Neural progenitor cell (in vitro differentiated cells): ENCODE data around the gene OR14K1. TPM values are rescaled to one million over a fixed set of nuclear protein-coding genes. Genes with fewer than 3 reads are reported as not detected.

Experiments
- DNase-seq: peaks from one replicate; pipeline ENCODE4 v3.0.0-alpha.2; 2016; ENCODE audit warnings: low spot score
- H2AFZ ChIP-seq: fragments of 200-600 bp; sonication (generic); replicated peaks from 2 replicates; pipeline ENCODE4 v1.6.1; 2016; ENCODE audit warnings: antibody characterized with exemption
- H3F3A ChIP-seq: fragments of 200-600 bp; sonication (generic); 2 replicates; pipeline ENCODE4 v1.6.1; 2016; ENCODE audit warnings: antibody characterized with exemption, low read depth
- H3K27ac ChIP-seq: fragments of 200-600 bp; sonication (generic); 2 replicates; pipeline ENCODE4 v1.5.1; 2016; ENCODE audit warnings: mild to moderate bottlenecking
- H3K27me3 ChIP-seq: fragments of 200-600 bp; sonication (generic); 2 replicates; pipeline ENCODE4 v1.6.1; 2016; ENCODE audit warnings: mild to moderate bottlenecking, moderate library complexity
- H3K36me3 ChIP-seq: fragments of 200-600 bp; sonication (generic); 2 replicates; pipeline ENCODE4 v1.5.1; 2016
- H3K4me1 ChIP-seq: fragments of 200-600 bp; sonication (generic); 2 replicates; pipeline ENCODE4 v1.6.1; 2016; ENCODE audit warnings: mixed run types
- H3K4me2 ChIP-seq: fragments of 200-600 bp; sonication (generic); 2 replicates; pipeline ENCODE4 v1.6.1; 2016
- H3K4me3 ChIP-seq: fragments of 200-600 bp; sonication (generic); 2 replicates; pipeline ENCODE4 v1.5.1; 2016
- H3K79me2 ChIP-seq: fragments of 200-600 bp; sonication (generic); 2 replicates; pipeline ENCODE4 v1.6.1; 2016; ENCODE audit warnings: low read depth
- H3K9ac ChIP-seq: fragments of 200-600 bp; sonication (generic); 2 replicates; pipeline ENCODE4 v1.6.1; 2016
- H3K9me3 ChIP-seq: fragments of 200-600 bp; sonication (generic); 2 replicates; pipeline ENCODE4 v1.5.1; 2016; ENCODE audit warnings: low read depth
- H4K20me1 ChIP-seq: fragments of 200-600 bp; sonication (generic); 2 replicates; pipeline ENCODE4 v1.6.1; 2016; ENCODE audit warnings: low read depth
- H3K27ac Mint-ChIP-seq: 3 replicates; pipeline ENCODE4 v1.8.0; 2021; ENCODE audit warnings: mixed read lengths
- H3K27me3 Mint-ChIP-seq: 2 replicates; pipeline ENCODE4 v1.8.0; 2022; ENCODE audit warnings: low read depth, mild to moderate bottlenecking, inconsistent platforms, moderate library complexity, mixed read lengths; ENCODE audit not compliant: insufficient read depth
- H3K36me3 Mint-ChIP-seq: 3 replicates; pipeline ENCODE4 v1.8.0; 2021; ENCODE audit warnings: mixed read lengths
- H3K4me1 Mint-ChIP-seq: 3 replicates; pipeline ENCODE4 v1.8.0; 2021; ENCODE audit warnings: mixed read lengths
- H3K4me3 Mint-ChIP-seq: 3 replicates; pipeline ENCODE4 v1.8.0; 2021; ENCODE audit warnings: mild to moderate bottlenecking, moderate library complexity, mixed read lengths
- H3K9me3 Mint-ChIP-seq: 3 replicates; pipeline ENCODE4 v1.8.0; 2020; ENCODE audit warnings: mixed read lengths
- CTCF ChIP-seq: fragments of 200-600 bp; sonication (generic); IDR thresholded peaks from 2 replicates; pipeline ENCODE4 v1.5.1; 2017; ENCODE audit warnings: antibody characterized with exemption, mild to moderate bottlenecking
- EZH2 ChIP-seq: fragments of 200-600 bp; sonication (generic); IDR thresholded peaks from 2 replicates; pipeline ENCODE4 v1.6.1; 2017; ENCODE audit warnings: antibody characterized with exemption, mild to moderate bottlenecking, moderate library complexity
- EZH2phosphoT487 ChIP-seq: fragments of 200-600 bp; sonication (generic); IDR thresholded peaks from 2 replicates; pipeline ENCODE4 v1.6.1; 2017; ENCODE audit warnings: antibody characterized with exemption
- total RNA-seq: library from RNA; depleted of rRNA; stranded (reverse); fragments of >200 nt; gene quantifications from 2 replicates; pipeline ENCODE4 v1.2.3, GENCODE V29; 2015; ENCODE audit warnings: low replicate concordance

Gene OR14K1
- total RNA-seq, 1 donor from 2014 or later = not detected

- Histone ChIP-seq H2AFZ (no peak within 1 kb of the TSS), H4K20me1 (no peaks in the 10 kb centered on the region), H3K79me2 (no peaks in the 10 kb centered on the region), H3K36me3 (no peaks in the 10 kb centered on the region), H3K9ac (no peak within 1 kb of the TSS), H3K9me3 (peaks cover 4% of the 10 kb centered on the region), H3K27me3 (no peaks in the 10 kb centered on the region), H3K4me3 (no peak within 1 kb of the TSS), H3K4me2 (no peak within 1 kb of the TSS), H3K27ac (no peak within 1 kb of the TSS), H3F3A (no peaks in the 10 kb centered on the region), H3K4me1 (no peaks in the 10 kb centered on the region)
- H3K4me3 Mint-ChIP-seq = no peak within 1 kb of the TSS
- no peak for DNase-seq
- no peak for TF ChIP-seq EZH2phosphoT487
- no peak for TF ChIP-seq EZH2
- TF ChIP-seq CTCF = no peak
- H3K27ac Mint-ChIP-seq = no peak within 1 kb of the TSS
- H3K36me3 Mint-ChIP-seq = no peaks in the 10 kb centered on the region
- no peaks in the 10 kb centered on the region for H3K4me1 Mint-ChIP-seq
- H3K9me3 Mint-ChIP-seq = no peaks in the 10 kb centered on the region
- peaks cover 2% of the 10 kb centered on the region for H3K27me3 Mint-ChIP-seq
Observed at GRCh38 chr1:247716546-247716945, 21.9 kb upstream of the OR14K1 start, which contains the start of gene OR6F1. OR6F1 (minus strand) TSS chr1:247716646; CDS start chr1:247712755, 3,891 bp downstream.

- Histone ChIP-seq H3K79me2 (no peaks in the 10 kb centered on the region), H4K20me1 (no peaks in the 10 kb centered on the region), H3K36me3 (no peaks in the 10 kb centered on the region), H3K4me3 (no peak overlapping the region), H3K27me3 (no peaks in the 10 kb centered on the region), H3K9me3 (peaks cover 17% of the 10 kb centered on the region), H3K4me2 (no peak overlapping the region), H3F3A (no peaks in the 10 kb centered on the region), H3K4me1 (no peaks in the 10 kb centered on the region), H3K9ac (no peak overlapping the region), H3K27ac (no peak overlapping the region), H2AFZ (no peak overlapping the region)
- Mint-ChIP-seq H3K27ac (no peak overlapping the region), H3K36me3 (no peaks in the 10 kb centered on the region), H3K9me3 (no peaks in the 10 kb centered on the region), H3K4me1 (no peaks in the 10 kb centered on the region), H3K4me3 (no peak overlapping the region), H3K27me3 (peaks cover 3% of the 10 kb centered on the region)
- TF ChIP-seq CTCF (no peak), EZH2 (no peak), EZH2phosphoT487 (no peak)
- DNase-seq = no peak
Observed at GRCh38 chr1:247721222-247721621, 17.2 kb upstream of the OR14K1 start.

GRCh38 chr1:247740721-247741120 lies 2.3 kb downstream of the OR14K1 start:
- Histone ChIP-seq H3K27ac (no peak overlapping the region), H3K36me3 (no peaks in the 10 kb centered on the region), H3K27me3 (no peaks in the 10 kb centered on the region), H3F3A (no peaks in the 10 kb centered on the region), H3K4me3 (no peak overlapping the region), H4K20me1 (no peaks in the 10 kb centered on the region), H2AFZ (no peak overlapping the region), H3K4me1 (no peaks in the 10 kb centered on the region), H3K79me2 (no peaks in the 10 kb centered on the region), H3K9ac (no peak overlapping the region), H3K9me3 (peaks cover 50% of the 10 kb centered on the region), H3K4me2 (no peak overlapping the region)
- Mint-ChIP-seq H3K27me3 (no peaks in the 10 kb centered on the region), H3K36me3 (no peaks in the 10 kb centered on the region), H3K4me3 (no peak overlapping the region), H3K4me1 (no peaks in the 10 kb centered on the region), H3K27ac (no peak overlapping the region), H3K9me3 (no peaks in the 10 kb centered on the region)
- no peak for TF ChIP-seq CTCF
- no peak for TF ChIP-seq EZH2
- no peak for TF ChIP-seq EZH2phosphoT487
- no peak for DNase-seq
